NOMO-1 treated with DMSO at 0.1 percent for 48 hours (cell line): ENCODE data around the gene ITCH.
"Not testable (repeated sequence)": the region's sequence is repeated elsewhere in the genome, so short reads cannot be mapped to it uniquely, and the experiment has no call there.

Experiments
- DNase-seq: peaks from one replicate; lab custom pipeline; 2025; ENCODE audit not compliant: unreplicated experiment; lab: John Stamatoyannopoulos, UW

ITCH gene

DNA sequence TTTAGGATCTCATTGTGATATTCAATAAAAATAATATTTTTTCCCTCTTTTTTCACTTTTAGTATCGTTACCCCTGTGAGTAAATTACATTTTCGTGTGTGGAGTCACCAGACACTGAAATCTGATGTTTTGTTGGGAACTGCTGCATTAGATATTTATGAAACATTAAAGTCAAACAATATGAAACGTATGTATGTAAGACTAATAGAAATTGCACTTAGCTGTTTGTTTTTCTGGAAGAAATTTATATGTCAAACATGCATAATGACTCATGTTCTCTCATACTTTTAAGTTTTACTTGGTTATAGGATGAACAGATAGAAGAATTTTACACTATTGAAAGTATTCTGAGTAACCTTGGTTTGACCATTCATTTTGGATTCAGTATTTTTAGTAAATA is 49.4 kb downstream of the ITCH start:
- DNase-seq, result no peak

DNA sequence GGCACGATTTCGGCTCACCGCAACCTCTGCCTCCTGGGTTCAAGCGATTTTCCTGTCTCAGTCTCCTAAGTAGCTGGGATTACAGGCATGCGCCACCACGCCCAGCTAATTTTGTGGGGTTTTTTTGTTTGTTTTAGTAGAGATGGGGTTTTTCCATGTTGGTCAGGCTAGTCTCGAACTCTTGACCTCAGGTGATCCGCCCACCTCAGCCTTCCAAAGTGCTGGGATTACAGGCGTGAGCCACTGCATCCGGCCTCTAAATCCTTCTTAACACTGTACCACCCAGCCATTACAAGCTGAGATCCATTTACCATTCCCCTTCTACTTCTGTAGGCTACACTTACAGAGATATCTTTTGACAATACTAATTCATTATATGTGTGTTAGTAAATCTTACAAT is 51.5 kb downstream of the ITCH start:
- DNase-seq, result not testable (repeated sequence)

DNA sequence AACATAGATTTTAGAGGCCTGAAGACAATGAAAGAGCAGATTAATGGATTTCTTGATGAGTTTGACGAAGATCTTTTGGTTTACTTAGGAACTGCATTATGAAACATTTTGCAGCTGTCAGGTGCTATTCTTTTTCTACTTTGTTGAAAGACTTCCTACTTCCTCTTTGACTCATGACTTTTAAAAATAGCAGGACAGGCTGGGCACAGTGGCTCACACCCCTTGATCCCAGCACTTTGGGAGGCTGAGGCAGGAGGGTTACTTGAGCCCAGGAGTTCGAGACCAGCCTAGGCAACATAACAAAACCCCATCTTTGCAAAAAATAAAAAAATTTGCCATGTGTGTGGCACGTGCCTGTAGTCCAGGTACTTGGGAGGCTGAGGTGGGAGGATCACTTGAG is 52.0 kb downstream of the ITCH start:
- peak; percentile 76 for DNase-seq

DNA sequence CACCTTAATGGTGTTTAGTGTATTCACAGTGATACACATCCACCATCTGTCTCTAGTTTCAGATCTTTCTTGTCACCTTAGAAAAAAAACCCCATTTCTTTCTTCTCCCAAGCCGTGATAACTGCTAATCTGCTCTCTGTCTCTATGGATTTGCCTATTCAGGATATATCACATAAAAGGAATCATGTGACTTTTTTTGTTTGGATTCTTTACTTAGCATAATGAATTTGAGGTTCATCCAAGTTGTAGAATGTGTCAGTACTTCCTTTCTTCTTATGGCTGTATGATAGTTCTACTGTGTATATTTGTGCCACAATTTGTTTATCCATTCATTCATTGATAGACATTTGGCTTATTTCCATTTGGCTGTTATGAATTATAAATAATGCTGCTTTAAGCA is 57.1 kb downstream of the ITCH start:
- DNase-seq, result no peak

DNA sequence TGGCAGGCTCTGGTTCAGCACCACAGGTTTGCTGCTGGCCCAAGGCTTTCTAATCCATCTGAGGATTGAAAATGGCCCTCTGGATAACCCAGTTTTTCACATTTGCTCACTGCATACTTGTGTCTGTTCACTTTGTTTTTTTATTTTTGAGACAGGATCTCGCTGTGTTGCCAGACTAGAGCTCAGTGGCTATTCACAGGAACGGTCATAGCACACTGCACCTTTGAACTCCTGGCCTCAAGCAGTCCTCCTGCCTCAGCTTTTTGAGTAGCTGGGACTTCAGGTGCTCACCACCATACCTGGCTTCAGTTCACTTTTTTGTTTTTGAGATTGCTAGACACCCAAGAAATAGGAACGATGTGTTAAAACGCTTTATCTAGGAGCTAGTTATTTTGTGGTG is 57.9 kb downstream of the ITCH start:
- no peak for DNase-seq

DNA sequence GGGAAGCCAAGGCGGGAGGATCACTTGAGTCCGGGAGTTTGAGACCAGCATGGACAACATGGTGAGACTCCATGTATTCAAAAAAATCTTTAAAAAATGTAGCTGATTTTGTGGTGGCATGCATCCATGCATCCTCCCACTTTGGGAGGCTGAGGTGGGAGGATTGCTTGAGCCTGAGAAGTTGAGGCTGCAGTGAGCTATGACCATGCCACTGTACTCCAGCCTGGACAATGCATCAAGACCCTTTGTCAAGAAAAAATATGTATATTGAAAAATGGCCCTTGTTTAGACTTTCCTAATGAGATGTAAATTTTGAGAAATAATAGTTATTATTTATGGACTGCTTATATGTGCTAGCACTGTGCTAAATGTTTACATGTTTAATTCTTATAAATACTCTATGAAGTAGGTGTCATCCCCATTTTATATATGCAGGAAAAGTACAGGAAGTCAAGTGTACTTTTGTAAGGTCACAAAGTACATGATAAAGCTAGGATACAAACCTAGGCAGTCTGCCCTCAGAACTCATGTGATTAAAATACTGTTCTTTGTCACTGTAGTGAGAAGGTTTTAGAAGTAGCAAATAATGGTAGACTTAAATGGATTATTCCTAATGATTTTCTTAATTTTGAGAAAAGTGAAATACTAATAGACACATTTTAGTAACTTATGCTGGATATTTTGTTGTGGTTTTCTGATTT is 58.8 kb downstream of the ITCH start:
- DNase-seq, result no peak

DNA sequence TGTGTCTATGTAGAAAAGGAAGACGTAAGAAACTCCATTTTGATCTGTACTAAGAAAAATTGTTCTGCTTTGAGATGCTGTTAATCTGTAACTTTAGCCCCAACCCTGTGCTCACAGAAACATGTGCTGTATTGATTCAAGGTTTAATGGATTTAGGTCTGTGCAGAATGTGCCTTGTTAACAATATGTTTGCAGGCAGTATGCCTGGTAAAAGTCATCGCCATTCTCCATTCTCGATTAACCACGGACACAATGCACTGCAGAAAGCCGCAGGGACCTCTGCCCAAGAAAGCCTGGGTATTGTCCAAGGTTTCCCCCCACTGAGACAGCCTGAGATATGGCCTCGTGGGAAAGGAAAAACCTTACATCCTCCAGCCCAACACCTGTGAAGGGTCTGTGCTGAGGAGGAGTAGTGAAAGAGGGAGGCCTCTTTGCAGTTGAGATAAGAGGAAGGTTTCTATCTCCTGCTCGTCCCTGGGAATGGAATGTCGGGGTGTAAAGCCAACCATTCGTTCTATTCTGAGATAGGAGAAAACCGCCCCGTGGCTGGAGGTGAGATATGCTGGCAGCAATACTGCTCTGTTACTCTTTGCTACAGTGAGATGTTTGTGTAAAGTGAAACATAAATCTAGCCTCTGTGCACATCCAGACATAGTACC is 62.1 kb downstream of the ITCH start:
- DNase-seq, result not testable (repeated sequence)

DNA sequence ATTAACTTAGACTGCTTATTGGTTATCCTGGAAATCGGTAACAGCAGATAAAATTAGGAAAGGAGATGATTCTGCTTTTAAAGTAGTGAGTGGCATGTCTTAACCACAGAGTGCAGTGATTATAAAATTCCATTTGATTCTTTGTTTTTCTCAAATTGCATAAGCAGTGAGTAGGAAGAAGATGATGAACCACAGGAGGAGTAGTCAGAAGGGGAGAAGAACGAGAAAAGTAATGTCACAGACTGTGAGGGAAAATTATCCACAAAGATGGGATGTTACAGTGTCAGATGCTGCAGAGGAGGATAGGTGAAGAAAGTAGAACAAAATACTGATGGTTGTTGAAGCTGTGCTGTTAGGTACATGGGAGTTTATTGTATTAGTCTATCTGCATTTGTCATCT is 63.0 kb downstream of the ITCH start:
- no peak for DNase-seq

DNA sequence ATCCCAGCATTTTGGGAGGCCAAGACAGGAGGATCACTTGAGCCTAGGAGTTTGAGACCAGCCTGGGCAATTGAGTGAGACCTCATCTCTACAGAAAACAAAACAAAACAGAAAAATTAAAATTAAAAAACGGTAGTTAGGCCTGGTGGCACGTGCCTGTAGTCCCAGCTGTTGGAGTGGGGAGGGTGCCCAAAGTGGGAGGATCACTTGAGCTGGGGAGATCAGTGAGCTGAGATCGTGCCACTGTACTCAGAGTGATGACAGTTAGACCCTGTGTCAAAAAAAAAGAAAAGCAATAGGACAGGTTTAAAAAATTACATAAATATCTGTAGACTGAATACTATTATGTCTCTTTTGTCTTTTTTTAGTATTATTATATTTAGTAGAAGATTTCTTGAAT is 64.3 kb downstream of the ITCH start:
- DNase-seq, result no peak

DNA sequence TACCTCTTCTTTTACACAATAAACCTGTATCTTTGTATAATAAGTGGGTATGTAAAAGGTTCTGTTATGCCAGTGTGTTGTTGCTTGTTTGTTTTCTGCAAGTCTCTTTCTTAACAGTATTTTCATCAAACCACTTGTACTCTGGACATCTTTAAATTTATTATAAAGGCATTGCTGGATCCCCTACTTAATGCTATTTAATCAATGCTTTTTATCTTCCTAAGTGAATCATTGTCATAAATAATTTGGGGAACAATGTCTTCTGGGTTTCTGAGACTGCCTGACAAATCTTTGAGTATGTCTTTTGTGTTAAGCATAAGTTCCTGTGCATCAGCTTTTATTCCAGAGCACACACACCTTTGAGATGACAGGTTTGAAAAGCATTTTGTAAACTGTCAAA is 64.7 kb downstream of the ITCH start:
- DNase-seq, result no peak

DNA sequence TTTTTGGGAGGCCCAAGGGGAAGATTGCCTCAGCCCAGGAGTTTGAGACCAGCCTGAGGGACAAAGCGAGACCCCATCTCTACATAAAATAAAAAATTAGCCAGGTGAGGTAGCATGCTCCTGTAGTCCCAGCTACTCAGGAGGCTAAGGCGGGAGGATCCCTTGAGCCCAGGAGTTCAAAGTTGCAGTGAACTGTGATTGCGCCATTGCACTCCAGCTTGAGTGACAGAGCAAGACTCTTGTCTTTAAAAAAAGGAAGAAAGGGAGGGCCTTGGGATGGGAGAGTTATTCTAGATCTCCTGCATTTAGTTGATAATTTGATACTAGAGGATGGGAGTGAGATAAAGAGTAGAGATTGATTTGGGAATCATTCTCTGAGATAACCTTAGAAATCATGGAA is 68.1 kb downstream of the ITCH start:
- DNase-seq, result no peak

DNA sequence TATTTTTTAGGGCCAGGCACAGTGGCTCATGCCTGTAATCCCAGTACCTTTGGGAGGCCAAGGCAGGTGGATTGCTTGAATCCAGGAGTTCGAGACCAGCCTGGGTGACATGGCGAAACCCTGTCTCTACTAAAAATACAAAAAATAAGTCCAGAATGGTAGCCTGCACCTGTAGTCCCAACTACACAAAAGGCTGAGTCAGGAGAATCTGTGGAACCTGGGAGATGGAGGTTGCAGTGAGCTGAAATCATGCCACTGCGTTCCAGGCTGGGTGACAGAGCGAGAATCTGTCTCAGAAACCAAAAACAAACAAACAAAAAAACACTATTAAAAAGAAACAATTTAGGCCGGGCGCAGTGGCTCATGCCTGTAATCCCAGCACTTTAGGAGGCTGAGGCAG is 69.6 kb downstream of the ITCH start:
- not testable (repeated sequence) for DNase-seq

DNA sequence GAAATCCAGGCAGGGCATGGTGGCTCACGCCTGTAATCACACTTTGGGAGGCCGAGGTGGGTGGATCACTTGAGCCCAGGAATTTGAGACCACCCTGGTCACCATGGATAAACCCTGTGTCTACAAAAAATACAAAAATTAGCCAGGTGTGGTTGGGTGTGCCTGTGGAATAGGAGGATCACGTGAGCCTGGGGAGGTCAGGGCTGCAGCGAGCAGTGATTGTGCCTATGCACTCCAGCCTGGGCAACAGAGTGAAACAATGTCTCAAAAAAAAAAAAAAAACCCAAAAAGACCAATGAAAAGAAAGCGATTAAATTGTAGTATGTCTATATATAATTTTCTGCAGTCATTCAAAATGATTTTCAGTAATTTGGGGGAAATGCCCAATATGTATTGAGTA is 70.3 kb downstream of the ITCH start:
- no peak for DNase-seq

DNA sequence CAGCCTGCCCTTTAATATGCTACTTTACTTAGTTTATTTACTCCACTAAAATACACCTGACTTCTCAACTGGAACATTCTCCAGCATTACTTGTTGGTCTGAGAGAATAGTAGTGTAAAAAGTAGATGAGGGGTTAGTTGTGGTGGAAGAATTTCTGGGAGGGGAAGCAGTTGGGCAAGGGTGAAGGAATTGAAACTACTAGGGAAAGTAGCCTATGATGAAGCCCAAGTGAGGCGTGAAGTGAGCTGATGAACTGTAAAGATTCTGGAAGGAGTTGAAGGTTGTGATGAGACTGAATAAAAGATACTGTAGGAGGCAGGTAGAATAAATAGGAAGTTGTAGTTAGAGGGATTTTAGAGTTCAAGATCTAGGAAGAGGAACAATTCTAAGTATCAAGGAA is 72.5 kb downstream of the ITCH start:
- DNase-seq, result no peak

DNA sequence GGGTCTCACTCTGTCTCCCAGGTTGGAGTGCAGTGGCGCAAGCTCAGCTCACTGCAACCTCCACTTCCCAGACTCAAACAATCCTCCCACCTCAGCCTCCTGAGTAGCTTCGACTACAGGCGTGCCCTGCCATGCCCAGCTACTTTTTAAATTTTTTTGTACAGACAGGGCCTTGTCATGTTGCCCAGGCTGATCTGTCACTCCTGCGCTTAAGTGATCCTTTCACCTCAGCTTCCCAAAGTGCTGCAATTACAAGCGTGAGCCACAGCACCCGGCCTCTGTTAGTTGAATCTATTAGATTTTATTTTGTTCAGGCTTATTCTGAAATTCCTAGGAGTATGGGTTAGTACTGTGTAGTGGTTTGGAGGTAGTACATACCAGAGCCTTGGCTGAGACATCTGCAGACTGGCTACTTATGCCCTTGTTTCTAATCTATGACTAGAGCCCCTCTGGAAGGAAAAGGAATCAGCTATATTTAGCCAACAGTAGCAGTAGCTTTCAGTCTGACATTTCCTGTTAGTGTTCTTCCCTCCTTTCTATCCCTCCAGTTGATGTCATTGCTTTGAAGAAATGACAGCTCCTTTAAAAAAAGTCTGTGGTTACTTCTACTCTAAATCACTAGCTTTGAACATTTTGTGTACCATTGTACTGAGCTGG is 74.4 kb downstream of the ITCH start:
- DNase-seq, result no peak

DNA sequence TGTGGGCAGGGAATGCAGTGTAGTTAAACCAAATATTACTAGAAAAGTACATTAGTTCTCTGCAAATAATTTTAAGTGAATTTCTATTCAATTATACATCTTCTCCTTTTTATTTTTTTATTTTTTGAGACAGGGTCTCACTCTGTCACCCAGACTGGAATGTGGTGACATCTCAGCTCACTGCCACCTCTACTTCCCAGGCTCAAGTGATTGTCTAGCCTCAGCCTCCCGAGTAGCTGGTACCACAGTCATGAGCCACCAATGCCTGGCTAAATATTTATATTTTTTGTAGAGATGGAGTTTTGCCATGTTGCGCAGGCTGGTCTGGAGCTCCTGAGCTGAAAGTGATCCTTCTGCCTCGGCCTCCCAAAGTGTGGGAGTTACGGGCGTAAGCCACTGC is 76.1 kb downstream of the ITCH start:
- no peak for DNase-seq

DNA sequence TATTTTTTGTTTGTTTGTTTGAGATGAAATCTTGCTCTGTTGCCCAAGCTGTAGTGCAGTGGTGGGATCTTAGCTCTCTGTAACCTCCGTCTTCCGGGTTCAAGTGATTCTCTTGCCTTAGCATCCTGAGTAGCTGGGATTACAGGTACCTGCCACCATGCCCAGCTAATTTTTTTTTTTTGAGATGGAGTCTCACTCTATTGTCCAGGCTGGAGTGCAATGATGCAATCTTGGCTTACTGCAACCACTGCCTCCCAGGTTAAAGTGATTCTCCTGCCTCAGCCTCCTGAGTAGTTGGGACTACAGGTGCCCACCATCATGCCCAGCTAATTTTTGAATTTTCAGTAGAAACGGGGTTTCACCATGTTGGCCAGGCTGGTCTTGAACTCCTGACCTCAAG is 78.3 kb downstream of the ITCH start:
- DNase-seq, result not testable (repeated sequence)

DNA sequence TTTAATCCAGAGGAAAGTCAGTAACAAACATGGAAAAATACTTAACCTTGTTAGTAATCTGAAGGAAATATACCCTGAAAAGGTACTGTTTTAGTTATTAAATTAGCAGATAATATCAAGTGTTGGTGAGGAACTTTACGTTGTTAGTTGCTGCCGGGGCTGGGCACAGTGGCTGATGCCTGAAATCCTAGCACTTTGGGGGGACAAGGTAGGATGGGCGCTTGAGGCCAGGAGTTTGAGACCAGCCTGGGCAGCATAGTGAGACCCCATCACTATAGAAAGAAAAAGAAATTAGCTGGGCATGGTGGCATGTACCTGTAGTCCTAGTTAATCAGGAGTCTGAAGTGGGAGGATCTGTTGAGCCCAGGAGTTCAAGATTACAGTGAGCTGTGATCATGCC is 80.5 kb downstream of the ITCH start:
- no peak for DNase-seq

DNA sequence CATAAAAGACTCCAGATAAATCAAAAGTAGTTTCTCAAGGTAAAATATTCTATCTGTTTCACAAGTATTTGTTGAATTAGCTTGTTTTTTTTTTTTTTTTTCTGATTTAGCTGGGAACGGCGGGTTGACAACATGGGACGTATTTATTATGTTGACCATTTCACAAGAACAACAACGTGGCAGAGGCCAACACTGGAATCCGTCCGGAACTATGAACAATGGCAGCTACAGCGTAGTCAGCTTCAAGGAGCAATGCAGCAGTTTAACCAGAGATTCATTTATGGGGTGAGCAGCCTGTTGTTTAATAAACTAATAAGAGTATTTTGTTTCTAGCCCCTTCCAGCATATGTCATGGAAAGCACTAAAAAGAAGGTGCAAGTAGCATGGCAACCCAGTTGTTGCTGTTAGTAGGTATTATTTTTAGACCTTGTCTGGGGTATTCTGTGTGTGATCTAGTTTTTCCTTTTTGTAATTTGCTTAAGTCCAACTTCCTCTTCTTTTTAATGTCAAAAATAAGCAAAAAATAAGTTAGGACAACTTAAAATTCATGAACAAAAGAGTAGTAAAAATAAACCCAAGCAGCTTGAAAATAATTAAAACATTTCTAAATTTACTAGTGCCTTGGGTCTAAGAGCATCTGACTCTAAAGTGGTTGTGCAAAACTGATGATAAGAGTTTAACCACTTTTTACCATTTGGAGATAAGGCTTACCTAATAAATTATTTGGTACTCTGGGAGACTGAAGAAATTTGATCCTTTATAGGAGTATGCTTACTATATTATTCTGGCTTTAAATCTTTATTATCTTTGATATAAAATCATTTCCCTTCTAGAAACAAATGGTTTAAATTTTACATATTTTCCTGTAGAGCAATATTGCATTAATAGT is 82.3 kb downstream of the ITCH start:
- no peak for DNase-seq

DNA sequence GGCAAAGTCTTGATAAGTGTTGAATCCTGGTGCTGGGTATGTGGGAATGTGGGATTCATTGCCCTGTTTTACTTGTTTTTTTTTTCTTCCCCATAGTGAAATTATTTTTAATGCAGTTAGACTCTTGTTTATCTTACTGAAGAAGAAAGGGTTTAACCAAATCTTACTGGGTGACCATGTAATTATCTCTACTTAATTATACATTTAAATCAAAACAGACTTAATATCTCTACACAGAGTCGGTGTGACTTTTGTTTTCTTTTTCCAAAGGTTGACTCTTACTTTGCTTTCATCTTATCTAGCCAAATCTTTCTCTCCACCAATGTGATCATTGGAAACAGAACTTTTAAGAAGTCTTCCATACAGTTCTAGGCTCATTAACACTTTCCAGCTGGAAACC is 85.4 kb downstream of the ITCH start:
- no peak for DNase-seq
